Breast epithelium (tissue), 4 donors: ENCODE results near the gene VWF. TPM values are rescaled to one million over a fixed set of nuclear protein-coding genes. Genes with fewer than 3 reads are reported as not detected.

Experiments used
- DNase-seq, 2 donors: peaks; one replicate each; pipeline ENCODE4 v3.0.0-alpha.2; 2019; ENCODE audit warnings: low spot score in 2 of 2
- H3K27ac ChIP-seq, 2 donors: fragments of 200-600 bp; sonication (generic) in 1 of 2; one replicate each; pipeline ENCODE4 v1.5.1; 2016 to 2019; ENCODE audit warnings: mild to moderate bottlenecking in 1 of 2
- H3K27me3 ChIP-seq, 2 donors: fragments of 200-600 bp; sonication (generic) in 1 of 2; one replicate each; pipeline versions ENCODE4 v1.5.1 to v1.6.0; 2017 to 2019; ENCODE audit warnings: control low read depth in 1 of 2, mild to moderate bottlenecking in 1 of 2
- H3K36me3 ChIP-seq: fragments of 200-600 bp; one replicate; pipeline ENCODE4 v1.5.1; 2019
- H3K4me1 ChIP-seq, 2 donors: fragments of 200-600 bp; sonication (generic); one replicate each; pipeline ENCODE4 v1.5.1; 2016 to 2019; ENCODE audit warnings: control low read depth in 1 of 2
- H3K4me3 ChIP-seq, 3 donors: fragments of 200-600 bp; sonication (generic); 1 replicate in 2 of 3; 2 replicates in 1 of 3; pipeline ENCODE4 v1.5.1; 2016 to 2019; ENCODE audit warnings: mild to moderate bottlenecking in 3 of 3, moderate library complexity in 2 of 3
- H3K9me3 ChIP-seq, 2 donors: fragments of 200-600 bp; sonication (generic) in 1 of 2; one replicate each; pipeline ENCODE4 v1.5.1; 2016 to 2019; ENCODE audit warnings: control low read depth in 1 of 2
- POLR2A ChIP-seq: fragments of 450-650 bp; IDR thresholded peaks from one replicate; pipeline ENCODE4 v1.6.1; 2016; ENCODE audit warnings: antibody characterized with exemption, mild to moderate bottlenecking, moderate library complexity
- POLR2AphosphoS5 ChIP-seq, 3 donors: sonication (generic); formaldehyde crosslinking; IDR thresholded peaks; one replicate each; pipeline ENCODE4 v1.6.1; 2017; ENCODE audit warnings: antibody characterized with exemption in 3 of 3
- intact Hi-C: fragments of 100-400 bp; cut with DNase I; formaldehyde crosslinking; loops from one replicate; pipeline ENCODE4 v1.15.1; 2023; ENCODE audit warnings: low total_unique reads
- total RNA-seq, 3 donors: library from RNA; depleted of rRNA; stranded (reverse); fragments of >200 nt; gene quantifications; one replicate each; pipeline ENCODE4 v1.1.0, GENCODE V29; 2016
- TF ChIP-seq, protein P1 (sequence below), 3 donors: fragments of 450-650 bp; IDR thresholded peaks; one replicate each; pipeline ENCODE4 v1.5.1; 2016 to 2017; ENCODE audit warnings: antibody characterized with exemption in 3 of 3, mild to moderate bottlenecking in 3 of 3, moderate library complexity in 3 of 3

VWF gene
- total RNA-seq, 3 donors from 2014 or later: 60.3 to 267 (median 117) TPM

DNA sequence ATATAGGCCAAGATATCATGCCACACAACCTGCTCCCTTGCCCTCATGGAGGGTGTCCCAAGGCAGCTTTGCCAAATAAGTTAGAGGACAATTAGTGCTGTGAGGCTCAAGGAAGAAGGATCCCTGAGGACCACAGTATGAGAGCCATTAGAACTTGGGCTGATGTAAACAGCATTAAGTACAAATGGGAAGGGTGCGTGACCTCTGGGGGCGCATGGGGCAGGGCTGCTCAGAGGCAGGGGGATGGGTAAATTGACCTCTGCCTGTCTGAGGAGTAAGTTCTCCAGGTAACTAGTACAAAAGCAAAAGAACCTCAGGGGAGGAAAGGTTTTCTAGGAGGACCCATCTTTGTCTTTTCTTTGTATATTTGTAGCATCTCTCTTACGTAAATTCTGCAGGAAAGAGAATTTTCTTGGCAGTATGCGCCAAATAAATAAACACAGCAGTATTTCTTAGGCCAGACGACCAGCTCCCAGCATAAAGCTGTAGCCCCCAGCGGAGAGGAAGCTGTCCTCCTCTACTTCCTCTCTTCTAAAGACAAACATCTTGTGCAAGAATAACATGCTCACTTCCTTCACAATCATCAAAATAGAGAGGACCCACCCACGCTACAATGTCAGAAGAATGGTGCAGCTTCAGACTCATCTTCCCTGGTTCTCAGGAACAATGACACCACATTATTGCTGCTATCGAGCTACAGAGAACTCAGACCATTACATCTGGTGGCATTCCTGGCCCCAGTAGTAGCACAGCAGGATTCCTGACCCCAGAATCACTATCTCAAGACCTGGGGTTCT lies 16.4 kb upstream of the VWF start:
- Histone ChIP-seq H3K4me1 (no peaks in the 10 kb centered on the region), H3K9me3 (no peaks in the 10 kb centered on the region), H3K4me3 (no peak overlapping the region), H3K36me3 (no peaks in the 10 kb centered on the region), H3K27ac (peak overlapping the region in 1 of 2 donors; percentile 43), H3K27me3 (no peaks in the 10 kb centered on the region)
- intact Hi-C loops: no loop called here
- TF ChIP-seq POLR2A: no peak
- TF ChIP-seq, protein P1, sequence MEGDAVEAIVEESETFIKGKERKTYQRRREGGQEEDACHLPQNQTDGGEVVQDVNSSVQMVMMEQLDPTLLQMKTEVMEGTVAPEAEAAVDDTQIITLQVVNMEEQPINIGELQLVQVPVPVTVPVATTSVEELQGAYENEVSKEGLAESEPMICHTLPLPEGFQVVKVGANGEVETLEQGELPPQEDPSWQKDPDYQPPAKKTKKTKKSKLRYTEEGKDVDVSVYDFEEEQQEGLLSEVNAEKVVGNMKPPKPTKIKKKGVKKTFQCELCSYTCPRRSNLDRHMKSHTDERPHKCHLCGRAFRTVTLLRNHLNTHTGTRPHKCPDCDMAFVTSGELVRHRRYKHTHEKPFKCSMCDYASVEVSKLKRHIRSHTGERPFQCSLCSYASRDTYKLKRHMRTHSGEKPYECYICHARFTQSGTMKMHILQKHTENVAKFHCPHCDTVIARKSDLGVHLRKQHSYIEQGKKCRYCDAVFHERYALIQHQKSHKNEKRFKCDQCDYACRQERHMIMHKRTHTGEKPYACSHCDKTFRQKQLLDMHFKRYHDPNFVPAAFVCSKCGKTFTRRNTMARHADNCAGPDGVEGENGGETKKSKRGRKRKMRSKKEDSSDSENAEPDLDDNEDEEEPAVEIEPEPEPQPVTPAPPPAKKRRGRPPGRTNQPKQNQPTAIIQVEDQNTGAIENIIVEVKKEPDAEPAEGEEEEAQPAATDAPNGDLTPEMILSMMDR (IDR thresholded peaks at IDR 0.05): no peak
- no peak for TF ChIP-seq POLR2AphosphoS5 (IDR thresholded peaks at IDR 0.05)
- DNase-seq: no peak

DNA sequence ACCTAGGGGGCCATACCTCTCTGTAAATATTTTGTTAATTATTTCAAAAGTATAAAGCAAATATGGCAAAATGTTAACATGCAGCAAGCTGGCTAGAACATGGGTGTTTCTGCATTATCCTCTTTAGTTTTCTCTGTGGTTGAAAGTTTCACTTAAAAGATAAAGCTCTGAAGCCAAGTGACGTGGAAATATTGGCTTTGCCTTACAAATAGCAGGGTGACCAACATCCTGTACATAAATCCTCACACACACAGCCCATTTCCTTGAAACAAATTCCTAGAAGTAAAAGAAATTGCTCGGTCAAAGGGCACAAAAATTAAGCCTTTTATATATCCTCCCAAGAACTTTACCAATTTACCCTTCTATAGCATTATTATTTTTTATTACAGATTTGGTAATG lies 10.6 kb upstream of the VWF start:
- Histone ChIP-seq H3K9me3 (no peaks in the 10 kb centered on the region), H3K27me3 (peaks cover 0 to 3% of the 10 kb centered on the region in 2 donors), H3K4me1 (no peaks in the 10 kb centered on the region), H3K36me3 (no peaks in the 10 kb centered on the region), H3K27ac (no peak overlapping the region), H3K4me3 (no peak overlapping the region)
- intact Hi-C loops: no loop called here
- no peak for TF ChIP-seq POLR2A
- TF ChIP-seq, protein P1 (IDR thresholded peaks at IDR 0.05): no peak
- TF ChIP-seq POLR2AphosphoS5 (IDR thresholded peaks at IDR 0.05): no peak
- DNase-seq: no peak

DNA sequence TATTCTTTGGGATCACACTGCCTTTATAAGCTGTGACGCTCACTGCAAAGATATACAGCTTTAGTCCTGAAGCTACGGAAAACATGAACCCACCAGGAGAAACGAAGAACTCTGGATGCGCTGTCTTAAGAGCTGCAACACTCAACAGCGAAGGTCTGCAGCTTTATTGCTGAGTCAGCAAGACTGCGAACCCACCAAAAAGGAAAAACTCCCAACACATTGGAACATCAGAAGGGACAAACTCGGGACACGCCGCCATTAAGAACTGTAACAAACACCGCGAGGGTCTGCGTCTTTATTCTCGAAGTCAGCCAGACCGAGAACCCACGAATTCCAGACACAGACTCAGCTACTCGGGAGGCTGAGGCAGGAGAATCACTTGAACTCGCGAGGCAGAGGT lies 9.2 kb upstream of the VWF start:
- no peak overlapping the region for H3K4me3 ChIP-seq
- H3K9me3 ChIP-seq: no peaks in the 10 kb centered on the region
- H3K4me1 ChIP-seq: no peaks in the 10 kb centered on the region
- no peak overlapping the region for H3K27ac ChIP-seq
- intact Hi-C loops: no loop called here
- H3K36me3 ChIP-seq: no peaks in the 10 kb centered on the region
- TF ChIP-seq, protein P1 (IDR thresholded peaks at IDR 0.05): no peak
- TF ChIP-seq POLR2A: no peak
- no peak for TF ChIP-seq POLR2AphosphoS5 (IDR thresholded peaks at IDR 0.05)
- H3K27me3 ChIP-seq: peaks cover 0 to 3% of the 10 kb centered on the region in 2 donors
- DNase-seq: no peak

DNA sequence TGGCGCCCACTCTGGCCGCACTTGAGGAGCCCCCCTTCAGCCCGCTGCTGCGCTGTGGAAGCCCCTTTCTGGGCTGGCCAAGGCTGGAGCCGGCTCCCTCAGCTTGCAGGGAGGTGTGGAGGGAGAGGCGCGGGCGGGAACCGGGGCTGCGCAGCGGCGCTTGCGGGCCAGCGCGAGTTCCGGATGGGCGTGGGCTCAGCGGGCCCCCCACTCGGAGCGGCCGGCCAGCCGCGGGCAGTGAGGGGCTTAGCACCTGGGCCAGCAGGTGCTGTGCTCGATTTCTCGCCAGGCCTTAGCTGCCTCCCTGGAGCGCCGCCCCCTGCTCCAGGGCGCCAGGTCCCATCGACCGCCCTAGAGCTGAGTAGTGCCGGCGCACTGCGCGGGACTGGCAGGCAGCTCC lies 8.0 kb upstream of the VWF start:
- H3K4me1 ChIP-seq: no peaks in the 10 kb centered on the region
- peaks cover 0 to 3% of the 10 kb centered on the region in 2 donors for H3K27me3 ChIP-seq
- DNase-seq: no peak
- TF ChIP-seq POLR2A (no peak), POLR2AphosphoS5 (IDR thresholded peaks at IDR 0.05) (no peak)
- TF ChIP-seq, protein P1 (IDR thresholded peaks at IDR 0.05): no peak
- H3K4me3 ChIP-seq: no peak overlapping the region
- H3K36me3 ChIP-seq: no peaks in the 10 kb centered on the region
- H3K27ac ChIP-seq: no peak overlapping the region
- H3K9me3 ChIP-seq: no peaks in the 10 kb centered on the region
- intact Hi-C loops: no loop called here

DNA sequence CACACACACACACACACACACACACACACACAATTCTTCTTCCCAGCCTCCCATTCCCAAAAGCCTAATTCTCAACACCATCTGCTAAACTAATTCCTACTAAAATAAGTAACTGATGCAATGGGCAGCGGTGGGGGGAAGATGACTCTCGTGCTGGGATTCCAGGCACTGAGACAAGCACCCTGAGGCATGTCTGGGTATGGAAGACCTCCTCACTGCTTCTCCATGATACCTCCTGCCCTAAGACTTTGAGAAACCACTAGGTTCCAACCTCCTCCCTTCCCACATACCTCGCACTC lies 789 bp upstream of the VWF start:
- no peaks in the 10 kb centered on the region for H3K27me3 ChIP-seq
- H3K27ac ChIP-seq: peak overlapping the region; percentile 29 to 72
- no peak overlapping the region for H3K4me3 ChIP-seq
- no peak for DNase-seq
- no peaks in the 10 kb centered on the region for H3K36me3 ChIP-seq
- TF ChIP-seq POLR2AphosphoS5 (IDR thresholded peaks at IDR 0.05): no peak
- TF ChIP-seq POLR2A: no peak
- TF ChIP-seq, protein P1 (IDR thresholded peaks at IDR 0.05): no peak
- H3K4me1 ChIP-seq: no peaks in the 10 kb centered on the region
- intact Hi-C loops: loop anchor here (1.0 kb wide), 1 partner anchor 36 kb away; no protein-coding TSS in a partner anchor
- no peaks in the 10 kb centered on the region for H3K9me3 ChIP-seq
